ENCODE results near the gene NDUFAF8. TPM values are rescaled to one million over a fixed set of nuclear protein-coding genes. Genes with fewer than 3 reads are reported as not detected.

Gene NDUFAF8
- total and polyA plus RNA-seq, 9 donors = 36.3 to 69.7 (median 53.4) TPM

Other genes with a start within 250 kb of the NDUFAF8 start
- 7.8 TPM for gene CHMP6, start 247.5 kb upstream of the NDUFAF8 start, total RNA-seq
- 10 to 100 TPM; 21.6 to 32.1 (median 25.6) TPM for gene CHMP6, start 247.5 kb upstream of the NDUFAF8 start, polyA plus RNA-seq (ENCODE audit: insufficient read depth in 1 of 8, insufficient read length in 8 of 8, low replicate concordance in 1 of 8)
- gene BAIAP2, start 204.2 kb upstream of the NDUFAF8 start, total RNA-seq = 14.4 TPM
- 10 to 100 TPM; 11.6 to 24.7 (median 17.2) TPM for gene BAIAP2, start 204.2 kb upstream of the NDUFAF8 start, polyA plus RNA-seq (ENCODE audit: insufficient read depth in 1 of 8, insufficient read length in 8 of 8, low replicate concordance in 1 of 8)
- gene PVALEF, start 73.8 kb upstream of the NDUFAF8 start, total RNA-seq = 1.2 TPM
- gene PVALEF, start 73.8 kb upstream of the NDUFAF8 start, polyA plus RNA-seq (ENCODE audit: insufficient read depth in 1 of 8, insufficient read length in 8 of 8, low replicate concordance in 1 of 8) = 1 to 10 TPM in 3 of 8 donors, under 1 TPM in 5; 0.21 to 1.4 (median 0.97) TPM
- 6.3 TPM for gene AATK, start 73.1 kb upstream of the NDUFAF8 start, total RNA-seq
- 10 to 100 TPM in 4 of 8 donors, 1 to 10 TPM in 4; 7.8 to 18.1 (median 11.3) TPM for gene AATK, start 73.1 kb upstream of the NDUFAF8 start, polyA plus RNA-seq (ENCODE audit: insufficient read depth in 1 of 8, insufficient read length in 8 of 8, low replicate concordance in 1 of 8)
- 8.3 TPM for gene CEP131, start 16.4 kb upstream of the NDUFAF8 start, total RNA-seq
- 10 to 100 TPM; 12.4 to 16.4 (median 13.6) TPM for gene CEP131, start 16.4 kb upstream of the NDUFAF8 start, polyA plus RNA-seq (ENCODE audit: insufficient read depth in 1 of 8, insufficient read length in 8 of 8, low replicate concordance in 1 of 8)
- gene TEPSIN, start 263 bp upstream of the NDUFAF8 start, total RNA-seq = 8.9 TPM
- gene TEPSIN, start 263 bp upstream of the NDUFAF8 start, polyA plus RNA-seq (ENCODE audit: insufficient read depth in 1 of 8, insufficient read length in 8 of 8, low replicate concordance in 1 of 8) = 10 to 100 TPM in 7 of 8 donors, 1 to 10 TPM in 1; 9.3 to 19.3 (median 14.6) TPM
- 36.7 TPM for gene SLC38A10, start 56.0 kb downstream of the NDUFAF8 start, total RNA-seq
- 10 to 100 TPM; 40.7 to 60.1 (median 53.1) TPM for gene SLC38A10, start 56.0 kb downstream of the NDUFAF8 start, polyA plus RNA-seq (ENCODE audit: insufficient read depth in 1 of 8, insufficient read length in 8 of 8, low replicate concordance in 1 of 8)
- gene BAHCC1, start 156.1 kb downstream of the NDUFAF8 start, total RNA-seq = 6.9 TPM
- 10 to 100 TPM in 7 of 8 donors, 1 to 10 TPM in 1; 8.5 to 17.4 (median 15.6) TPM for gene BAHCC1, start 156.1 kb downstream of the NDUFAF8 start, polyA plus RNA-seq (ENCODE audit: insufficient read depth in 1 of 8, insufficient read length in 8 of 8, low replicate concordance in 1 of 8)